Liver (tissue), 3 donors: ENCODE results near the gene CRACDL.

Experiments used
- CTCF ChIP-seq: fragments of 150-350 bp; IDR thresholded peaks from 2 replicates; pipeline ENCODE4 v1.5.1; 2017; ENCODE audit warnings: improper control_type of control experiment, low read depth, low read length; ENCODE audit not compliant: missing input control
- TAF1 ChIP-seq: conservative IDR thresholded peaks from 2 replicates; pipeline ENCODE4 v1.6.1; 2016; ENCODE audit warnings: antibody characterized with exemption, mild to moderate bottlenecking
- donor health status: healthy.
- donor health status: healthy.

GRCh38 chr2:98753801-98754200, 182.2 kb downstream of the CRACDL start:
- TF ChIP-seq CTCF (no peak), TAF1 (no peak)
